A549 (cell line): ENCODE data around the gene RBMS3.

Source experiments
- CHD4 ChIP-seq: fragments of 200-600 bp; sonication (generic); IDR thresholded peaks from 2 replicates; pipeline ENCODE4 v1.6.1; 2016; ENCODE audit warnings: antibody characterized with exemption, mild to moderate bottlenecking, borderline replicate concordance
- CTCF ChIP-seq: fragments of >200 bp; sonication (Bioruptor Twin); formaldehyde crosslinking; IDR thresholded peaks from 3 replicates; pipeline ENCODE4 v1.5.1; 2016
- E2F6 ChIP-seq: IDR thresholded peaks from 2 replicates; pipeline ENCODE4 v1.6.1; 2012; ENCODE audit warnings: low read depth, borderline replicate concordance
- EP300 ChIP-seq, 2 experiments: fragments of >200 bp; sonication (Bioruptor Twin); formaldehyde crosslinking; IDR thresholded peaks; 2 replicates in 1 of 2; 3 replicates in 1 of 2; pipeline ENCODE4 v1.6.1; 2016 to 2017
- JUN ChIP-seq, 2 experiments: fragments of >200 bp; sonication (Bioruptor Twin); formaldehyde crosslinking; IDR thresholded peaks; 2 replicates in 1 of 2; 3 replicates in 1 of 2; pipeline ENCODE4 v1.6.1; 2016 to 2017
- NFE2L2 ChIP-seq: fragments of 150-350 bp; conservative IDR thresholded peaks from 2 replicates; pipeline ENCODE4 v1.6.1; 2014; ENCODE audit warnings: low read length
- POLR2A ChIP-seq: IDR thresholded peaks from 2 replicates; pipeline ENCODE4 v1.6.1; 2012; ENCODE audit warnings: mild to moderate bottlenecking, low read length
- RAD21 ChIP-seq, 2 experiments: fragments of >200 bp in 1 of 2; sonication (Bioruptor Twin) in 1 of 2; formaldehyde crosslinking in 1 of 2; IDR thresholded peaks in 1 of 2; conservative IDR thresholded peaks in 1 of 2; 2 replicates in 1 of 2; 3 replicates in 1 of 2; pipeline ENCODE4 v1.6.1; 2012 to 2018; ENCODE audit warnings: inconsistent platforms in 1 of 2
- RFX5 ChIP-seq: fragments of 450-650 bp; IDR thresholded peaks from 2 replicates; pipeline ENCODE4 v1.7.1; 2014; ENCODE audit warnings: antibody characterized with exemption, mild to moderate bottlenecking, moderate library complexity
- RNF2 ChIP-seq: fragments of 200-600 bp; sonication (generic); IDR thresholded peaks from 2 replicates; pipeline ENCODE4 v1.6.1; 2016; ENCODE audit warnings: low read depth, mild to moderate bottlenecking, antibody characterized with exemption, moderate library complexity, borderline replicate concordance
- SMC3 ChIP-seq: fragments of >200 bp; sonication (Bioruptor Twin); formaldehyde crosslinking; IDR thresholded peaks from 3 replicates; pipeline ENCODE4 v1.6.1; 2018; ENCODE audit warnings: inconsistent platforms

GRCh38 chr3:29880809-29881208 is 599.9 kb downstream of the RBMS3 start:
- TF ChIP-seq JUN (IDR thresholded peaks at IDR 0.05) (no peak), POLR2A (no peak), CTCF (no peak), EP300 (IDR thresholded peaks at IDR 0.05) (no peak), RFX5 (no peak), E2F6 (no peak), CHD4 (no peak), NFE2L2 (no peak), RAD21 (conservative IDR thresholded peaks at IDR 0.05 in 1 of 2, IDR thresholded peaks at IDR 0.05 in 1 of 2) (no peak), RNF2 (no peak), SMC3 (no peak)
